OCI-LY3 (cell line): Measurements from ENCODE around the gene MMP2.

Experiments used
- H2AFZ ChIP-seq: fragments of 200-600, 300-600 bp; shearing (Covaris generic); 2 replicates; pipeline ENCODE4 v1.6.0; 2014; ENCODE audit warnings: antibody characterized with exemption, low read depth, low read length
- H3K27ac ChIP-seq: fragments of 200-600, 300-600 bp; sonication (generic); 2 replicates; pipeline ENCODE4 v1.5.1; 2014; ENCODE audit warnings: mild to moderate bottlenecking, low read length, moderate library complexity, mixed read lengths
- H3K27me3 ChIP-seq: fragments of 200-600, 300-600 bp; sonication (generic); 2 replicates; pipeline ENCODE4 v1.6.1; 2014; ENCODE audit warnings: low read depth, low read length, mixed read lengths
- H3K36me3 ChIP-seq: fragments of 200-600, 300-600 bp; sonication (generic); replicated peaks from 2 replicates; pipeline ENCODE3; 2014; ENCODE audit warnings: low read depth, low read length, mixed read lengths
- H3K4me1 ChIP-seq: fragments of 300-600, 200-600 bp; sonication (generic); 2 replicates; pipeline ENCODE4 v1.6.1; 2014; ENCODE audit warnings: low read length, mixed read lengths
- H3K4me2 ChIP-seq: fragments of 200-600, 300-600 bp; sonication (generic); 2 replicates; pipeline ENCODE4 v1.6.1; 2014; ENCODE audit warnings: low read length, mixed read lengths
- H3K4me3 ChIP-seq: fragments of 300-600, 200-600 bp; sonication (generic); 2 replicates; pipeline ENCODE4 v1.5.1; 2014; ENCODE audit warnings: antibody characterized with exemption, mild to moderate bottlenecking, low read length, moderate library complexity
- H3K79me2 ChIP-seq: fragments of 300-600, 200-600 bp; shearing (Covaris generic); 2 replicates; pipeline ENCODE4 v1.6.1; 2014; ENCODE audit warnings: mild to moderate bottlenecking, low read length, mixed read lengths
- H3K9ac ChIP-seq: fragments of 300-600, 200-600 bp; shearing (Covaris generic); 2 replicates; pipeline ENCODE4 v1.6.0; 2014; ENCODE audit warnings: mild to moderate bottlenecking, low read length, moderate library complexity
- H3K9me3 ChIP-seq: fragments of 200-600, 300-600 bp; shearing (Covaris generic); 2 replicates; pipeline ENCODE4 v1.6.1; 2014; ENCODE audit warnings: low read length, mixed read lengths; ENCODE audit not compliant: insufficient read depth
- H4K20me1 ChIP-seq: fragments of 200-600, 300-600 bp; sonication (generic); 2 replicates; pipeline ENCODE4 v1.6.1; 2016; ENCODE audit warnings: low read length, mixed read lengths; ENCODE audit not compliant: insufficient read depth
- EZH2phosphoT487 ChIP-seq: fragments of 200-600 bp; shearing (Covaris generic); IDR thresholded peaks from 2 replicates; pipeline ENCODE4 v1.6.1; 2018; ENCODE audit warnings: antibody characterized with exemption, mixed run types, low read depth
- TF ChIP-seq, protein P1 (sequence below): fragments of 200-600, 300-600 bp; sonication (generic); IDR thresholded peaks from 2 replicates; pipeline ENCODE4 v1.5.1; 2014; ENCODE audit warnings: antibody characterized with exemption, low read length, low read depth

Gene MMP2

GRCh38 chr16:55500530-55501011, 21.6 kb downstream of the MMP2 start:
- Histone ChIP-seq H3K27me3 (no peaks in the 10 kb centered on the region), H3K36me3 (no peaks in the 10 kb centered on the region), H3K79me2 (no peaks in the 10 kb centered on the region), H3K27ac (no peak overlapping the region), H3K4me1 (no peaks in the 10 kb centered on the region), H3K9me3 (no peaks in the 10 kb centered on the region), H2AFZ (no peak overlapping the region), H3K9ac (no peak overlapping the region), H4K20me1 (no peaks in the 10 kb centered on the region), H3K4me2 (no peak overlapping the region), H3K4me3 (no peak overlapping the region)
- TF ChIP-seq EZH2phosphoT487 = no peak
- TF ChIP-seq, protein P1, sequence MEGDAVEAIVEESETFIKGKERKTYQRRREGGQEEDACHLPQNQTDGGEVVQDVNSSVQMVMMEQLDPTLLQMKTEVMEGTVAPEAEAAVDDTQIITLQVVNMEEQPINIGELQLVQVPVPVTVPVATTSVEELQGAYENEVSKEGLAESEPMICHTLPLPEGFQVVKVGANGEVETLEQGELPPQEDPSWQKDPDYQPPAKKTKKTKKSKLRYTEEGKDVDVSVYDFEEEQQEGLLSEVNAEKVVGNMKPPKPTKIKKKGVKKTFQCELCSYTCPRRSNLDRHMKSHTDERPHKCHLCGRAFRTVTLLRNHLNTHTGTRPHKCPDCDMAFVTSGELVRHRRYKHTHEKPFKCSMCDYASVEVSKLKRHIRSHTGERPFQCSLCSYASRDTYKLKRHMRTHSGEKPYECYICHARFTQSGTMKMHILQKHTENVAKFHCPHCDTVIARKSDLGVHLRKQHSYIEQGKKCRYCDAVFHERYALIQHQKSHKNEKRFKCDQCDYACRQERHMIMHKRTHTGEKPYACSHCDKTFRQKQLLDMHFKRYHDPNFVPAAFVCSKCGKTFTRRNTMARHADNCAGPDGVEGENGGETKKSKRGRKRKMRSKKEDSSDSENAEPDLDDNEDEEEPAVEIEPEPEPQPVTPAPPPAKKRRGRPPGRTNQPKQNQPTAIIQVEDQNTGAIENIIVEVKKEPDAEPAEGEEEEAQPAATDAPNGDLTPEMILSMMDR = no peak

- Histone ChIP-seq H4K20me1 (no peaks in the 10 kb centered on the region), H3K4me1 (no peaks in the 10 kb centered on the region), H3K4me2 (no peak overlapping the region), H3K36me3 (no peaks in the 10 kb centered on the region), H3K9ac (no peak overlapping the region), H3K79me2 (no peaks in the 10 kb centered on the region), H3K27me3 (no peaks in the 10 kb centered on the region), H3K4me3 (no peak overlapping the region), H3K9me3 (no peaks in the 10 kb centered on the region), H3K27ac (no peak overlapping the region), H2AFZ (no peak overlapping the region)
- TF ChIP-seq EZH2phosphoT487 = no peak
- TF ChIP-seq, protein P1 = no peak
Observed at GRCh38 chr16:55501549-55502322, 22.7 kb downstream of the MMP2 start.

- Histone ChIP-seq H3K4me3 (no peak overlapping the region), H3K79me2 (no peaks in the 10 kb centered on the region), H3K36me3 (no peaks in the 10 kb centered on the region), H4K20me1 (no peaks in the 10 kb centered on the region), H3K4me2 (no peak overlapping the region), H3K9ac (no peak overlapping the region), H3K4me1 (no peaks in the 10 kb centered on the region), H2AFZ (no peak overlapping the region), H3K27me3 (no peaks in the 10 kb centered on the region), H3K27ac (no peak overlapping the region), H3K9me3 (no peaks in the 10 kb centered on the region)
- TF ChIP-seq EZH2phosphoT487 = no peak
- TF ChIP-seq, protein P1 = no peak
Observed at GRCh38 chr16:55502801-55503366, 23.9 kb downstream of the MMP2 start.

DNA sequence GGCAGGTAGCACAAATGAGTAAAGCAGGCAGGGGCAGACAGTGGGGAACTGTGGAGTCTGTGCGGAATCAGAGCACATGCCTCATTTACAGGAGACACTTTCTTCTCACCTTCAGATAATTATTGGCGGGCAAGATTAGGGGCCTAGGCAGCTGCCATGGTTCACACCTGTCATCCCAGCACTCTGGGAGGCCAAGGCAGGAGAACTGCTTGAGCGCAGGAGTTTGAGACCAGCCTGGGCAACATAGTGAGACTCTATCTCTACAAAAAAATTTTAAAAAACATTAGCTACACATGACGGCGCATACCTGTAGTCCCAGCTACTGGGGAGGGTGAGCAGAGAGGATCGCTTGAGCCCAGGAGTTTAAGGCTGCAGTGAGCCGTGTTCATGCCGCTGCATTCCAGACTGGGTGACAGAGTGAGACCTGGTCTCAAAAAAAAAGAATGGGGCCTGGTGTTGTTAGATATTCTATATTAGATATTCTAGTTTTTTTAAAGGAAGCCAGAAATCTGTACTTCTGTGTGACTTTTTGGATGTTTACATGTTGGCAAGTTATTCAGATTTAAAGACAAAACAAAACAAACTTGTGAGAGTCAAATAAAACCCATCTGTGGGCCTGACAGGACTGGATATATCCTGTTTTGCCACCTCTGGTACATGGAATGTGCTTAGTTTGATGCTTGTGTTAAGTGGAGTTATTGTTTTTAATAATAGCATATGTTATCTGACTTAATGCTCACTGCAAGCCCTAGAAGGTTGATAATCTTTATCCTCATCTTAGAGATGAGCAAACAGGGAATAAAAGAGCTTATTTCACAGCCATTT, 24.9 kb downstream of the MMP2 start:
- no peak overlapping the region for H2AFZ ChIP-seq
- no peaks in the 10 kb centered on the region for H4K20me1 ChIP-seq
- no peak overlapping the region for H3K4me3 ChIP-seq
- no peak overlapping the region for H3K4me2 ChIP-seq
- H3K79me2 ChIP-seq = no peaks in the 10 kb centered on the region
- H3K27ac ChIP-seq = no peak overlapping the region
- no peak for TF ChIP-seq EZH2phosphoT487
- TF ChIP-seq, protein P1 = no peak
- no peaks in the 10 kb centered on the region for H3K4me1 ChIP-seq
- no peaks in the 10 kb centered on the region for H3K36me3 ChIP-seq
- H3K9ac ChIP-seq = no peak overlapping the region
- no peaks in the 10 kb centered on the region for H3K27me3 ChIP-seq
- H3K9me3 ChIP-seq = no peaks in the 10 kb centered on the region
